B cell (primary cell): ENCODE data around the gene TBX2. TPM values are rescaled to one million over a fixed set of nuclear protein-coding genes. Genes with fewer than 3 reads are reported as not detected.

Source experiments
- ATAC-seq: fragments of 200-7000 bp; cut with Tn5 transposase; one replicate; pipeline ENCODE4 v1.10.0; 2021; ENCODE audit warnings: low read depth, mild to moderate bottlenecking, moderate number of reproducible peaks, moderate library complexity
- CTCF ChIA-PET: fragments of 350-600 bp; sonication (Branson Sonifier 250); formaldehyde crosslinking; loops from one replicate; lab custom pipeline; 2021; ENCODE audit warnings: antibody characterized with exemption, inconsistent platforms; lab: Charles Lee
- POLR2A ChIA-PET: fragments of 350-600 bp; sonication (Branson Sonifier 250); formaldehyde crosslinking; loops from one replicate; lab custom pipeline; 2021; ENCODE audit warnings: antibody characterized with exemption; lab: Charles Lee
- DNase-seq: peaks from one replicate; pipeline ENCODE4 v3.0.0; 2013
- H2AFZ ChIP-seq: 2 replicates; pipeline ENCODE4 v1.6.1; 2012; ENCODE audit warnings: mild to moderate bottlenecking, low read depth, low read length; ENCODE audit not compliant: insufficient read depth, poor library complexity, severe bottlenecking
- H3K27ac ChIP-seq, 2 donors: 1 replicate in 1 of 2; 2 replicates in 1 of 2; pipeline ENCODE4 v1.5.1; 2012 to 2013; ENCODE audit warnings: low read length in 2 of 2, mild to moderate bottlenecking in 2 of 2, moderate library complexity in 1 of 2
- H3K27me3 ChIP-seq, 4 experiments: fragments of 200-600 bp in 1 of 4; sonication (generic) in 1 of 4; replicated peaks in 1 of 4; 1 replicate in 2 of 4; 2 replicates in 2 of 4; pipeline versions ENCODE4 v1.6.1 to v1.7.0; 2013 to 2016; ENCODE audit warnings: low read length in 3 of 4, mild to moderate bottlenecking in 2 of 4, mixed read lengths in 1 of 4, moderate library complexity in 1 of 4; ENCODE audit not compliant: insufficient read depth in 4 of 4, control insufficient read depth in 3 of 4; ENCODE audit errors: control extremely low read depth in 1 of 4
- H3K36me3 ChIP-seq, 2 experiments: replicated peaks in 1 of 2; 1 replicate in 1 of 2; 2 replicates in 1 of 2; pipeline versions ENCODE4 v1.6.1 to v1.7.1; 2013; ENCODE audit warnings: low read length in 1 of 2; ENCODE audit not compliant: insufficient read depth in 2 of 2, control insufficient read depth in 1 of 2; ENCODE audit errors: control extremely low read depth in 1 of 2, extremely low read depth in 1 of 2
- H3K4me1 ChIP-seq, 2 donors: fragments of 200-600 bp in 1 of 2; sonication (generic) in 1 of 2; 1 replicate in 1 of 2; 2 replicates in 1 of 2; pipeline versions ENCODE4 v1.5.1 to v1.6.1; 2013 to 2017; ENCODE audit warnings: low read length in 2 of 2; ENCODE audit not compliant: control insufficient read depth in 2 of 2, insufficient read depth in 2 of 2
- H3K4me2 ChIP-seq: replicated peaks from 2 replicates; pipeline ENCODE3; 2012; ENCODE audit warnings: mild to moderate bottlenecking, low read depth, low read length; ENCODE audit not compliant: poor library complexity, severe bottlenecking
- H3K4me3 ChIP-seq, 5 experiments: fragments of 200-600 bp in 1 of 5; sonication (generic) in 1 of 5; 1 replicate in 3 of 5; 2 replicates in 2 of 5; pipeline versions ENCODE4 v1.5.1 to v1.7.0; 2011 to 2016; ENCODE audit warnings: low read length in 4 of 5, mild to moderate bottlenecking in 4 of 5, low read depth in 2 of 5, control low read depth in 1 of 5, moderate library complexity in 1 of 5; ENCODE audit not compliant: insufficient read depth in 1 of 5; ENCODE audit errors: control extremely low read depth in 1 of 5, extremely low read depth in 1 of 5
- H3K79me2 ChIP-seq: fragments of 200-600 bp; sonication (generic); one replicate; pipeline ENCODE4 v1.6.0; 2016; ENCODE audit warnings: low read length; ENCODE audit not compliant: control insufficient read depth, insufficient read depth
- H3K9ac ChIP-seq: fragments of 200-600 bp; sonication (generic); 2 replicates; pipeline ENCODE4 v1.6.1; 2017; ENCODE audit warnings: mild to moderate bottlenecking, low read length, moderate library complexity
- H3K9me3 ChIP-seq, 3 donors: one replicate each; pipeline versions ENCODE4 v1.6.1 to v1.7.1; 2013; ENCODE audit warnings: low read length in 2 of 3; ENCODE audit not compliant: control insufficient read depth in 2 of 3, insufficient read depth in 1 of 3; ENCODE audit errors: control extremely low read depth in 1 of 3
- H4K20me1 ChIP-seq: 2 replicates; pipeline ENCODE4 v1.6.0; 2012; ENCODE audit warnings: mild to moderate bottlenecking, low read length; ENCODE audit not compliant: insufficient read depth, control insufficient read depth, poor library complexity, severe bottlenecking
- H3K27ac Mint-ChIP-seq: one replicate; pipeline ENCODE4 v1.8.0; 2021; ENCODE audit warnings: mixed read lengths
- H3K27me3 Mint-ChIP-seq: one replicate; pipeline ENCODE4 v1.8.0; 2021; ENCODE audit warnings: mixed read lengths
- H3K4me1 Mint-ChIP-seq: one replicate; pipeline ENCODE4 v1.8.0; 2021; ENCODE audit warnings: mixed read lengths
- H3K4me3 Mint-ChIP-seq: one replicate; pipeline ENCODE4 v1.8.0; 2021; ENCODE audit warnings: mixed read lengths
- H3K9me3 Mint-ChIP-seq: one replicate; pipeline ENCODE4 v1.8.0; 2022; ENCODE audit warnings: mixed read lengths; ENCODE audit not compliant: insufficient read depth
- EZH2 ChIP-seq: IDR thresholded peaks from 2 replicates; pipeline ENCODE4 v1.6.1; 2012; ENCODE audit warnings: borderline replicate concordance, low read depth, mild to moderate bottlenecking, moderate library complexity, low read length; ENCODE audit not compliant: insufficient read depth, poor library complexity, severe bottlenecking
- WGBS: methylation state at CpG from one replicate; pipeline ENCODE4 v1.1.5; 2013; ENCODE audit warnings: missing lambda C conversion rate; ENCODE audit not compliant: insufficient coverage; 5-methylcytosine and 5-hydroxymethylcytosine counted together
- intact Hi-C: fragments of 100-400 bp; cut with micrococcal nuclease; formaldehyde crosslinking; loops from one replicate; pipeline ENCODE4 v1.10.0; 2022
- polyA plus RNA-seq: library from polyadenylated mRNA; depleted of rRNA; stranded (reverse); fragments of >200 nt; gene quantifications from 2 replicates; pipeline ENCODE4 v1.2.3, GENCODE V29; 2012
- total RNA-seq, 2 donors: library from RNA; stranded (reverse); fragments of 120-200 nt in 1 of 2; gene quantifications; 1 replicate in 1 of 2; 2 replicates in 1 of 2; pipeline versions ENCODE4 v1.2.3 to v1.2.4, GENCODE V29; 2013 to 2022
- TF ChIP-seq, protein P1 (sequence below): fragments of 200-600 bp; IDR thresholded peaks from one replicate; pipeline ENCODE4 v1.8.0; 2022; ENCODE audit warnings: antibody characterized with exemption, mild to moderate bottlenecking

Gene TBX2
- total and polyA plus RNA-seq, 2 donors (not counting 1 experiment from before 2014, with no cell fraction given), result not detected

GRCh38 chr17:61362396-61362795 is 37.2 kb upstream of the TBX2 start:
- DNase-seq, result no peak
- TF ChIP-seq, protein P1, sequence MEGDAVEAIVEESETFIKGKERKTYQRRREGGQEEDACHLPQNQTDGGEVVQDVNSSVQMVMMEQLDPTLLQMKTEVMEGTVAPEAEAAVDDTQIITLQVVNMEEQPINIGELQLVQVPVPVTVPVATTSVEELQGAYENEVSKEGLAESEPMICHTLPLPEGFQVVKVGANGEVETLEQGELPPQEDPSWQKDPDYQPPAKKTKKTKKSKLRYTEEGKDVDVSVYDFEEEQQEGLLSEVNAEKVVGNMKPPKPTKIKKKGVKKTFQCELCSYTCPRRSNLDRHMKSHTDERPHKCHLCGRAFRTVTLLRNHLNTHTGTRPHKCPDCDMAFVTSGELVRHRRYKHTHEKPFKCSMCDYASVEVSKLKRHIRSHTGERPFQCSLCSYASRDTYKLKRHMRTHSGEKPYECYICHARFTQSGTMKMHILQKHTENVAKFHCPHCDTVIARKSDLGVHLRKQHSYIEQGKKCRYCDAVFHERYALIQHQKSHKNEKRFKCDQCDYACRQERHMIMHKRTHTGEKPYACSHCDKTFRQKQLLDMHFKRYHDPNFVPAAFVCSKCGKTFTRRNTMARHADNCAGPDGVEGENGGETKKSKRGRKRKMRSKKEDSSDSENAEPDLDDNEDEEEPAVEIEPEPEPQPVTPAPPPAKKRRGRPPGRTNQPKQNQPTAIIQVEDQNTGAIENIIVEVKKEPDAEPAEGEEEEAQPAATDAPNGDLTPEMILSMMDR, result no peak
- no peak for TF ChIP-seq EZH2

DNA sequence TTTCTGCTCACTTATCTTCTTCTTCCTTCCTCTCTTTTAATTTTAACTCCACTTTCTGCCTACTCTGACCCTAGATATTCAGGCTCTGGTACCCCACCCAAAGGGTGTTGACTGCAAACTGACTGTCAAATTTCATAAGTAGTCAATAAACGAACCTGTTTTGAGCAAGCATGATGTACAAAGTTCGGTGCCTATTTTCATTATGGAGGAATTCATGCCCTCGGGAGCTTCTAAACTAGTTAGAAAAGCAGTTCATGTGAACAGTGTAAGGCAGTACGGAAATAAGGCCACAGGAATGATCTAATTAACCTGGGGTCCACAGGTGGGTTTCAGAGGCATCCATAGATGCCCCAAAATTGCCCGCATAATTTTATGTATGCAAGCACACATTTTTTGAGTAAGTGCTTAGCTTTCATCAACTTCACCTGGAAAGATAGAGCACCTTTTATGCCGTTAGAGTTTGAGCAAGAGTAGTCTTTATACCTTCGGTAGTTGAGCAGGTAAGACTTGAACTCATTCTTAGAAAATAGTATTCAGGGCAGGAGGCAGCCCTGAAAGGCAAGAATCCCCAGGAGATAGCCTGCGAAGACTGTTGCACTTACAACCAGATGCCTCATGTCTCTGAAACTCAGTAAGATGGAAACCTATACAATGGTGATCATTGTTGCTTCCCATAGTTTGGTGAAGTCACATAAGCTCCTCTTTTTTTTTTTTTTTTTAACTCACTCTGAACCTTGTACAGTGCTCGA is 36.6 kb upstream of the TBX2 start:
- ATAC-seq, result no peak
- WGBS, result 86% methylated on average over 5 of the region's 9 CpGs
- no peak overlapping the region for H3K4me3 Mint-ChIP-seq
- no peak overlapping the region for H3K4me2 ChIP-seq
- no peaks in the 10 kb centered on the region for H3K4me1 ChIP-seq
- no peaks in the 10 kb centered on the region for H3K9me3 ChIP-seq
- H2AFZ ChIP-seq, result no peak overlapping the region
- H3K27me3 Mint-ChIP-seq, result no peaks in the 10 kb centered on the region
- no peak overlapping the region for H3K27ac ChIP-seq
- no peaks in the 10 kb centered on the region for H3K27me3 ChIP-seq
- no peak overlapping the region for H3K27ac Mint-ChIP-seq
- ChIA-PET CTCF (interaction anchor here (0.6 kb wide), 1 partner anchor 344 kb away, joined by 3 read pairs; no protein-coding TSS in a partner anchor), POLR2A (no interaction called here)
- no peaks in the 10 kb centered on the region for H3K79me2 ChIP-seq
- no peak for TF ChIP-seq EZH2
- TF ChIP-seq, protein P1, result no peak
- intact Hi-C loops, result no loop called here
- DNase-seq, result no peak
- no peaks in the 10 kb centered on the region for H3K9me3 Mint-ChIP-seq
- H4K20me1 ChIP-seq, result no peaks in the 10 kb centered on the region
- no peak overlapping the region for H3K4me3 ChIP-seq
- H3K4me1 Mint-ChIP-seq, result no peaks in the 10 kb centered on the region
- H3K9ac ChIP-seq, result no peak overlapping the region
- H3K36me3 ChIP-seq, result no peaks in the 10 kb centered on the region

More at GRCh38 chr17:61362396-61362795, 37.2 kb upstream of the TBX2 start:
- POLR2A ChIA-PET, result no interaction called here
- CTCF ChIA-PET, result no interaction called here
- Mint-ChIP-seq H3K9me3 (no peaks in the 10 kb centered on the region), H3K4me3 (no peak overlapping the region), H3K4me1 (no peaks in the 10 kb centered on the region), H3K27me3 (no peaks in the 10 kb centered on the region), H3K27ac (no peak overlapping the region)
- Histone ChIP-seq H3K4me2 (no peak overlapping the region), H3K27ac (no peak overlapping the region), H2AFZ (no peak overlapping the region), H4K20me1 (no peaks in the 10 kb centered on the region), H3K27me3 (no peaks in the 10 kb centered on the region), H3K79me2 (no peaks in the 10 kb centered on the region), H3K4me3 (no peak overlapping the region), H3K9ac (no peak overlapping the region), H3K4me1 (no peaks in the 10 kb centered on the region), H3K36me3 (no peaks in the 10 kb centered on the region), H3K9me3 (no peaks in the 10 kb centered on the region)
- WGBS, result 100% methylated on average over 1 of the region's 5 CpGs
- ATAC-seq, result no peak
- intact Hi-C loops, result no loop called here
